HUDEP-2 (cell line): ENCODE measurements around the gene RPL19.

ENCODE experiments used
- DNase-seq, 76 experiments: peaks; one replicate each; lab custom pipeline; 2025; ENCODE audit not compliant: unreplicated experiment in 76 of 76; lab: John Stamatoyannopoulos, UW

Gene RPL19

GRCh38 chr17:39171933-39172332 lies 28.1 kb upstream of the RPL19 start:
- DNase-seq, result no peak

DNA sequence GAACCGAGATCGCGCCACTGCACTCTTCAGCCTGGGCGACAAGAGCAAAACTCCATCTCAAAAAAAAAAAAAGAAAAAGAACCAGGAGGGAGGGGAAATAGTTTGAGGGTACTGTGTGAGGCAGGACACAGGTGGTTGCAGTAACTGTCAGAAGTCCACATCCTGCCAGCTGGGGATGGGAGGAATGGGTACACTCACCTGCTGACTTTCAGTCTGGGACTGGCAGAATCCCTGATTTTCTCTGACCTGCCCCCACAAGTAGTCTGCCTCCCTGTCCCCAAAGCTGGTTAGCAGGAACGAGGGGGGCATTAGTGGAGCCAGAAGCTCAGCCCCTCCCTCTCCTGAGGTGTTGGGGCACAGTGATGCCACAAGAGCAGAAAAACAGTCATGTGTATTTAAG lies 27.0 kb upstream of the RPL19 start:
- no peak for DNase-seq

- DNase-seq, result peak in 16 of 76 experiments; percentile 9 to 48 (median 23)
These were observed 26.4 kb upstream of the RPL19 start for GRCh38 chr17:39173526-39174274.

DNA sequence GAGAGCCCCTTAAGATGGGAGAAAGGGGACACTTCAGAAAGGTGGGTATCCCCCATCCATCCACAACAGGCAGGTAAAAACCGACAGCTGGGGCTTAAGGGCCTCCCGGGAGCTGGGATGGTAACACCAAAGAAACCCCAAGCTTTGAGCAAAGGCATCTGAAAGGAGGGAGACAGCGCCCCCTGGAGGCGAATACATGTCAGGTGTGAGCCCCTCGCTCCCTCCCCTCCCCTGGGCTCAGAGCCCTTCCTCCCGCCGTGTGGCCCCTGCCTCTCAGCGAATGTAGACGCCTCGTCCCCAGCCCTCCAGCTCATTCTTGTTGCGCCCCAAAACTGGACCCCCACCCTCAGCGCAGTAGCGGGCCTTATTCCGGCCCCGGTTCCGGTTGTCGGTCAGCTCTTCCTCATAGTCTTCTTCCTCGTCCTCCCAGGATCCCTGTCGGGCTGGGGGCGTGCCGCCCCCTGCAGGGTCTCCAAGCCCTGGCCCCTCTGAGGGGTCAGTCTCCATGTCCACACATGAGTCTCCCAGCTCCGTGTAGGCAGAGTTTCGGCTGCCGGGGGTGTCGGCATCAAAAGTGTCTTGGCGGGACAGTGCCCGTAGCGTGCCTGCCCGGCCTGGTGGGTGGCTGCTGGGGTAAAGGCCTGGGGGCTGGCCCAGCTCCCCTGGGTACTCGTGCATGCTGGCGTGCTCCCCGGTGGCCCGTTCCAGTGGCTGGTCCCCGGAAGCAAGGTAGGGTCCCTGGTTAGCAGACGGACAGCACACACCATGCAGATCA lies 25.0 kb upstream of the RPL19 start:
- DNase-seq, result peak in 55 of 76 experiments; percentile 8 to 62 (median 37)

DNA sequence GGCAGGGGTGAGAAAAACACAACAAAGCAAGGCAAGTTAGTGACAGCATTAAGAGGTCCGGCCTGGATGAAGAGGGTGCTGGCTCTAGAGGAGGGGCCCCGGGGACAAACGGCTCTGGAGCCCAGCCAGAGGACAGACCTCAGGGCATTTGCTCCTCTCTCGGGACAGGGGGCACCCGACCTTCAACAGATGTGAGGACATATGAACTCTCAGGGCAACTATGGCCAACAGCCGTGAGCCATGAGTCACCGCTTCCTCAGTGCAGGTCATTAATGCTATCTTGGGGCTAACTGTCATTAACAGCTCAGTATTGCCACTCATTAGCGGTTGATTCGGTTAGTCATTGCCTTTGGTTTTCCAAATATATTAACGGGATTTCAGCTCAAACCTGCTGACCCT lies 24.4 kb upstream of the RPL19 start:
- peak in 4 of 76 experiments; percentile 15 to 30 (median 28) for DNase-seq

GRCh38 chr17:39177256-39177655 lies 22.8 kb upstream of the RPL19 start:
- peak in 23 of 76 experiments; percentile 9 to 53 (median 29) for DNase-seq

GRCh38 chr17:39178536-39178935 lies 21.5 kb upstream of the RPL19 start:
- DNase-seq, result peak in 7 of 76 experiments; percentile 5 to 26 (median 13)

- DNase-seq, result no peak
These were observed 18.8 kb upstream of the RPL19 start for GRCh38 chr17:39181303-39181702.

DNA sequence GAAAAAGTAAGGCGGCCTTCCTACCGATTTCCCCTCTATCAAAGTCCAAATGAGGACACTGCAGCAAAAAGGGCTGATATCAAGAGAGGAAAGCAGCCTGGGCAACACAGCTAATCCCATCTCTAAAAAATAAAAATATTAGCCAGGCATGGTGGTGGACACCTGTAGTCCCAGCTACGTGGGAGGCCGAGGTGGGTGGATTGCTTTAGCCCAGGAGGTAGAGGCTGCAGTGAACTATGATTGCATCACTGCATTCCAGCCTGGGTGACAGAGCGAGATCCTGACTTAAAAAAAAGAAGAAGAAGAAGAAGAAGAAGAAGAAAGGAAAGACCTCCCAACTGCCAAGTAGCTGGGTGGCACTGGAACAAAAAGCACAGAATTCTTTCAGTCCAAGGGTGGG lies 17.0 kb upstream of the RPL19 start:
- no peak for DNase-seq

DNA sequence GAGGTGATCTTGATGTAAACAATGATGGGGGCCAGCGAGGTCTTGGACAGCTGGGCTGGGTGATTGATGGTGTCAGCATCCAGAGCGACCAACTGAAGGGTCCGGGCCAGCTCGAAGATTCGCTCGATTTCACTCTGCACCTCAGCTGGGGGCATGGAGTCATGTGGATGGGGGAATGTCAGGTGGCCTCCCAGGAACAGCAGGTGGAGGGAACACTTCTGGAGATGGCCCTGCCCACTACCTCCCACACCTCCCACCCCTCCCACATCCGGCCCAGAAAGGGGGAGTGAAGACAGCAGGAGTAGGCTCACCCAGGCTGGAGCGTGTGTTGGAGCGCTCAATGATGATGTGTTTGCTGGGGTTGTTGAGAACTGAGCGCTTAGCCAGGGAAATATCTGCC lies 16.4 kb upstream of the RPL19 start:
- DNase-seq, result no peak

- no peak for DNase-seq
These were observed 13.5 kb upstream of the RPL19 start for GRCh38 chr17:39186481-39187002.

DNA sequence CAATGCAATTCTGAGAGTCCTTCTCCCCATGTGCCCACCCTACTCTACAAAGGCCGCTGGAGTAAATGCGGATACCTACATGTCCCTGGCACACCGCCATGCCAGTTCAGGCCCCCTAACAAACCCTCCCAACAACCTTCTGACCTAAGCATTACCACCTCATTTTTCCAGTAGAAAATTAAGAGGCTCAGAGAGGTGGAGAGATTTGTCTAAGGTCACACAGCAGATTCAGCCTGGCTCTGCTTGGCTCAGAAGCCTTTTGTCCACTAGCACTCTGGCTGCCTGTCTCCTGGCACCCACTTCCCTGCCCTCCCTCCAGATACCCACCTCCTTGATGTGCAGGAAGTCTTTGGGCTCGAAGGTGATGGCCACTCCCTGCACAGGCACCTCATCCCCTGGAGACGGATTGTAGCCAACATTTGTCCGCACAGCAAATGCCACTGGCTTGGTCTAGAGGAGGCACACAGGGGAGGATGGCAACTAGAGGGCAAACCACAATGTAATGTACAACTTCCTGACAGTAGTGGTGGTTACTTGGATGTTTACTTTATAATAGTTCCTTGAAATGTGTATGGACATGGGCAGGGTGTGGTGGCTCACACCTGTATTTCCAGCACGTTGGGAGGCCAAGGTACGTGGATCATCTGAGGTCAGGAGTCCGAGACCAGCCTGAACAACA lies 12.8 kb upstream of the RPL19 start:
- no peak for DNase-seq

GRCh38 chr17:39191750-39192510 lies 8.2 kb upstream of the RPL19 start:
- no peak for DNase-seq

DNA sequence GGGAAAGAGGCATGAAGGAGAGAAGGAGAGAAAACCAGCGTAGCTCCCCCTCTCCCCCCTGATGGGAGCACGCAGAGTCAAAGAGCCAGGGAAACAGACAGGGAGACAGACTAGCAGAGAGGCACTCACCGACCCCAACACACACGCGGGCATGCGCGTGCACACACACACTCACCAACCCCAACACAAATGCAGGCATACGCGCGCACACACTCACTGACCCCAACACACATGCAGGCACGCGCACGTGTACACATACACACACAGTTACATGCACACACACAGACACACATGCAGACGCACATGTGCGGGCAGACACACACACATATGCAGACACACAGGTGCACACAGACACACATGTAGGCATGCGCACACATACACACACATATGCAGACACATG lies 7.2 kb upstream of the RPL19 start:
- no peak for DNase-seq

DNA sequence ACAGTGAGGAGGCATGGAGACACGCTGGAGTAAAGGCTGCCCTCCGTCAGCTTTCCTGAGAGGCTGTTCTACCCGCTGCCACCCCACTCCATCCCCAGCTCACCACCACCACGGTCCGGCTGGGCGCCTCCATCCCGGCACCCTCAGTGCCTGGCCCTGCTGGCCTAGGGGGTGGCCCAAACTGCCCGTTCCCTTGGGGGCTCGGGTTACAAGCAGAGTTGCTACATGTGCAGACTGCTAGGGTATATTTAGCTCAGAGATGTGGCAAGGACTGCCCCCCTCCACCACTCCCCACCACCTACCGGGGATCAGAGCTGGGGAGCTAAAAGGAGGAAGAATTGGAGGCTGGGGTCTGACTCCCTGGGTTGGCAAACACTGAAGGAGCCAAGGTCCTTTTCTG lies 6.7 kb upstream of the RPL19 start:
- no peak for DNase-seq

DNA sequence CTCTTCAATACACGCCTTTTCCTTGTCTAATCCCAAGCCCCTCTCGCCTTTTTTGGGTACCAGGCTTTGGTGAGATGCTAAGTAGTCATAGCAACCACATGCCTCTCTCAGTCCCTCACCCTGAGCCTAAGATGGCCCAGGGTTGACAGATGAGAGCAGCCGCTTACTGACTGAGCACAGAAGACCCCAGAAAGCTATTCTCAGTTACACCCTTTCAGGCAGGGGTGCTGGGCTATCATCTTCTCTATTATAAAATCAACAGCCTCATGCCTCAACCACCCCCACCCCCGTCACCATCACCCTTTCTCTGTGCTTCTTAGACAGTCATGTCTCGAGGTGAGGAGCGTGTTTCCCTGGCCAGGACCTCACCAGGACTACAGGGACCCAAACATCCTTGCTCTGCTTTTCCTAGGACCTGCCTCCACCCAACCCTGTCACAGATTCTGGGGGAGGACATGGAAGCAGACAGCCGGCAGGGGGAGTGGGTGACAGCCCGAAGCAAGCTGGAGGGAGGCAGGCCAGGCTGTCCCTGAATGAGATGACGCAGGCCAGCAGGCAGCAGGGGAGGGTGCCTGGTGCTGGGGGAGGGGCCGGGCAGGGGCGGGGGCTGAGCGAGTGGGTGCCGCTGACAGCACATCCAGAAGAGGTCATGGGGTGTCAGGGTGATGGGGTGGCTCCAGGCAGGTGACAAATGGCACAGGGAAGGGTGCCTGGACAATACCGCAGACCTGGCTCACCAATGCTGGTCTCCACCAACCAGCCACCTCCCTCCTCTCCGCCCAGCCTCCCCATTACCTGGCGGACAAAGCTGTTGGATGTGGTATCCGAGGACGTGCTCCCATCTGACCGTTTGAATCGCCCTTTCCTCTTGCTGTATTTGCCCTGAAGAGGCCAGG lies 5.7 kb upstream of the RPL19 start:
- peak in 7 of 76 experiments; percentile 10 to 33 (median 16) for DNase-seq

GRCh38 chr17:39194985-39195524 lies 5.0 kb upstream of the RPL19 start:
- no peak for DNase-seq

GRCh38 chr17:39195568-39196160 lies 4.4 kb upstream of the RPL19 start:
- peak in 1 of 76 experiments; percentile 12 for DNase-seq
